GM23248 (cell line): ENCODE results near the gene C1QC.

Experiments
- EZH2 ChIP-seq: fragments of 200-600 bp; sonication (generic); IDR thresholded peaks from 2 replicates; pipeline ENCODE4 v1.6.1; 2018; ENCODE audit warnings: antibody characterized with exemption, mild to moderate bottlenecking; ENCODE audit not compliant: insufficient read depth, poor library complexity, severe bottlenecking
- EZH2phosphoT487 ChIP-seq: fragments of 200-600 bp; sonication (generic); IDR thresholded peaks from 2 replicates; pipeline ENCODE4 v1.6.1; 2018; ENCODE audit warnings: antibody characterized with exemption, moderate library complexity, mild to moderate bottlenecking, low read depth; ENCODE audit not compliant: insufficient read depth

- TF ChIP-seq EZH2, result no peak
- no peak for TF ChIP-seq EZH2phosphoT487
These were observed 8.0 kb upstream of the C1QC start for GRCh38 chr1:22635436-22635835.
